GM18868 (cell line): ENCODE data around the gene NRDC.
A peak's percentile ranks its signal among the peaks of the same experiment; 100 is the strongest.

Experiments used
- ATAC-seq: cut with Tn5 transposase; IDR thresholded peaks from one replicate; pipeline ENCODE4 v1.9.1; 2021; ENCODE audit warnings: mild to moderate bottlenecking, moderate library complexity; ENCODE audit not compliant: unreplicated experiment

Gene NRDC

GRCh38 chr1:51784997-51785421 is 93.5 kb downstream of the NRDC start:
- ATAC-seq: no peak

GRCh38 chr1:51780927-51781326 is 97.6 kb downstream of the NRDC start:
- no peak for ATAC-seq

- no peak for ATAC-seq
These were observed 102.1 kb downstream of the NRDC start for GRCh38 chr1:51776408-51776807.

GRCh38 chr1:51768971-51769588 is 109.4 kb downstream of the NRDC start:
- ATAC-seq: no peak

GRCh38 chr1:51761351-51761750 is 117.2 kb downstream of the NRDC start:
- ATAC-seq: no peak

- no peak for ATAC-seq
These were observed 117.7 kb downstream of the NRDC start for GRCh38 chr1:51760872-51761271.

- ATAC-seq: no peak
These were observed 120.2 kb downstream of the NRDC start for GRCh38 chr1:51758310-51758709.

- no peak for ATAC-seq
These were observed 122.2 kb downstream of the NRDC start for GRCh38 chr1:51756290-51756689.

GRCh38 chr1:51755437-51755836 is 123.1 kb downstream of the NRDC start:
- ATAC-seq: no peak

- ATAC-seq: no peak
These were observed 123.9 kb downstream of the NRDC start for GRCh38 chr1:51754666-51755065.

- ATAC-seq: no peak
These were observed 124.6 kb downstream of the NRDC start for GRCh38 chr1:51753969-51754368.

GRCh38 chr1:51752073-51752948 is 126.2 kb downstream of the NRDC start:
- ATAC-seq: no peak

- ATAC-seq: no peak
These were observed 127.8 kb downstream of the NRDC start for GRCh38 chr1:51750729-51751128.

GRCh38 chr1:51750218-51750617 is 128.3 kb downstream of the NRDC start:
- no peak for ATAC-seq

- no peak for ATAC-seq
These were observed 129.4 kb downstream of the NRDC start for GRCh38 chr1:51749151-51749550.

GRCh38 chr1:51745304-51745570 is 133.3 kb downstream of the NRDC start:
- ATAC-seq: no peak

- peak; percentile 69 for ATAC-seq
These were observed 133.8 kb downstream of the NRDC start for GRCh38 chr1:51744506-51745303.

GRCh38 chr1:51741121-51741681 is 137.3 kb downstream of the NRDC start:
- ATAC-seq: no peak

- ATAC-seq: no peak
These were observed 137.9 kb downstream of the NRDC start for GRCh38 chr1:51740652-51741051.
